RWPE1 (cell line): ENCODE data around the gene RXFP3.

Experiments used
- CTCF ChIA-PET: fragments of 350-600 bp; sonication (Branson Sonifier 250); formaldehyde crosslinking; extraction: SDS; loops from one replicate; lab custom pipeline; 2021; lab: Yijun Ruan, JAX
- POLR2A ChIA-PET: fragments of 400-600 bp; formaldehyde crosslinking; extraction: SDS; loops from one replicate; lab custom pipeline; 2020; ENCODE audit warnings: antibody characterized with exemption; ENCODE audit not compliant: low non-redundant PET; lab: Yijun Ruan, JAX
- DNase-seq: peaks from one replicate; pipeline ENCODE4 v3.0.0; 2012; ENCODE audit warnings: low spot score
- H3K27ac ChIP-seq: fragments of 450-650 bp; 2 replicates; pipeline ENCODE4 v1.5.1; 2017
- CTCF ChIP-seq: fragments of 450-650 bp; conservative IDR thresholded peaks from 2 replicates; pipeline ENCODE4 v1.5.1; 2017; ENCODE audit warnings: low read depth, mild to moderate bottlenecking

The RXFP3 gene

GRCh38 chr5:33976307-33976706 lies 40.1 kb downstream of the RXFP3 start:
- H3K27ac ChIP-seq, result no peak overlapping the region
- no peak for TF ChIP-seq CTCF
- DNase-seq, result no peak
- POLR2A ChIA-PET, result no interaction called here
- CTCF ChIA-PET, result no interaction called here

GRCh38 chr5:33978306-33978705 lies 42.1 kb downstream of the RXFP3 start:
- DNase-seq, result no peak
- TF ChIP-seq CTCF, result no peak
- CTCF ChIA-PET, result no interaction called here
- POLR2A ChIA-PET, result no interaction called here
- no peak overlapping the region for H3K27ac ChIP-seq

GRCh38 chr5:33980030-33980429 lies 43.8 kb downstream of the RXFP3 start:
- POLR2A ChIA-PET, result no interaction called here
- no peak for TF ChIP-seq CTCF
- CTCF ChIA-PET, result no interaction called here
- no peak overlapping the region for H3K27ac ChIP-seq
- no peak for DNase-seq

GRCh38 chr5:33981408-33982162 lies 45.4 kb downstream of the RXFP3 start:
- H3K27ac ChIP-seq, result no peak overlapping the region
- no peak for DNase-seq
- CTCF ChIA-PET, result no interaction called here
- TF ChIP-seq CTCF, result no peak
- POLR2A ChIA-PET, result no interaction called here

- DNase-seq, result no peak
- H3K27ac ChIP-seq, result no peak overlapping the region
- ChIA-PET POLR2A (no interaction called here), CTCF (no interaction called here)
- TF ChIP-seq CTCF, result no peak
These were observed 48.0 kb downstream of the RXFP3 start for GRCh38 chr5:33984178-33984577.

GRCh38 chr5:33984671-33985124 lies 48.5 kb downstream of the RXFP3 start, which contains the start of gene SLC45A2:
Gene SLC45A2, minus strand, starts transcription at chr5:33984693. Its CDS starts 110 bp downstream, at chr5:33984583.
- no peak for DNase-seq
- ChIA-PET POLR2A (no interaction called here), CTCF (no interaction called here)
- no peak within 1 kb of the TSS for H3K27ac ChIP-seq
- no peak for TF ChIP-seq CTCF
